Gastrocnemius medialis (tissue), 4 donors: Measurements from ENCODE around the gene SGK1.

Experiments
- POLR2A ChIP-seq, 2 donors: fragments of 450-650 bp; IDR thresholded peaks; one replicate each; pipeline ENCODE4 v1.6.1; 2017; ENCODE audit warnings: antibody characterized with exemption in 2 of 2, mild to moderate bottlenecking in 2 of 2, moderate library complexity in 2 of 2
- TF ChIP-seq, protein P1 (sequence below), 5 experiments: fragments of 450-650 bp in 3 of 5; fragments of 200-600 bp in 2 of 5; sonication (generic) in 2 of 5; IDR thresholded peaks in 4 of 5; conservative IDR thresholded peaks in 1 of 5; 1 replicate in 4 of 5; 2 replicates in 1 of 5; pipeline ENCODE4 v1.5.1; 2016 to 2019; ENCODE audit warnings: antibody characterized with exemption in 5 of 5, mild to moderate bottlenecking in 3 of 5, moderate library complexity in 3 of 5

DNA sequence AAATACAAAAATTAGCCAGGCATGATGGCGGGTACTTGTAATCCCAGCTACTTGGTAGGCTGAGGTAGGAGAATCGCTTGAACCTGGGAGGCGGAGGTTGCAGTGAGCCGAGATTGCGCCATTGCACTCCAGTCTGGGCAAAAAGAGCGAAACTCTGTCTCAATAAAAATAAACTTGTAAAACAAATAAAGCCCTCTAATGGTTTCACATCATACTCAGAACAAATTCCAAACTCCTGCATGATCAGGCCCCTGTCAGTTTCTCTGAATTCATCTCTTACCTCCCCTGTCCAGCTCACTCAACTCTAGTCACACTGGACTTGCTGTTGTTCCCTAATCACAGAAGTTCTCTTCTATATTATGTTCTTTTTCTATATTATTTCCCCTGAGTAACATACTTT, 43.1 kb upstream of the SGK1 start:
- TF ChIP-seq POLR2A (IDR thresholded peaks at IDR 0.05): no peak
- TF ChIP-seq, protein P1, sequence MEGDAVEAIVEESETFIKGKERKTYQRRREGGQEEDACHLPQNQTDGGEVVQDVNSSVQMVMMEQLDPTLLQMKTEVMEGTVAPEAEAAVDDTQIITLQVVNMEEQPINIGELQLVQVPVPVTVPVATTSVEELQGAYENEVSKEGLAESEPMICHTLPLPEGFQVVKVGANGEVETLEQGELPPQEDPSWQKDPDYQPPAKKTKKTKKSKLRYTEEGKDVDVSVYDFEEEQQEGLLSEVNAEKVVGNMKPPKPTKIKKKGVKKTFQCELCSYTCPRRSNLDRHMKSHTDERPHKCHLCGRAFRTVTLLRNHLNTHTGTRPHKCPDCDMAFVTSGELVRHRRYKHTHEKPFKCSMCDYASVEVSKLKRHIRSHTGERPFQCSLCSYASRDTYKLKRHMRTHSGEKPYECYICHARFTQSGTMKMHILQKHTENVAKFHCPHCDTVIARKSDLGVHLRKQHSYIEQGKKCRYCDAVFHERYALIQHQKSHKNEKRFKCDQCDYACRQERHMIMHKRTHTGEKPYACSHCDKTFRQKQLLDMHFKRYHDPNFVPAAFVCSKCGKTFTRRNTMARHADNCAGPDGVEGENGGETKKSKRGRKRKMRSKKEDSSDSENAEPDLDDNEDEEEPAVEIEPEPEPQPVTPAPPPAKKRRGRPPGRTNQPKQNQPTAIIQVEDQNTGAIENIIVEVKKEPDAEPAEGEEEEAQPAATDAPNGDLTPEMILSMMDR (IDR thresholded peaks at IDR 0.05 in 4 of 5, conservative IDR thresholded peaks at IDR 0.05 in 1 of 5): no peak
